Thoracic aorta (tissue), 2 donors: ENCODE results near the gene KIF14. TPM values are rescaled to one million over a fixed set of nuclear protein-coding genes. Genes with fewer than 3 reads are reported as not detected.
"Not testable (repeated sequence)": the region's sequence is repeated elsewhere in the genome, so short reads cannot be mapped to it uniquely, and the experiment has no call there.

Experiments used
- ATAC-seq: fragments of 150-250 bp; one replicate; pipeline ENCODE4 v1.8.0; 2017; ENCODE audit warnings: low read depth; ENCODE audit not compliant: insufficient number of reproducible peaks, low FRiP score
- DNase-seq: peaks from one replicate; pipeline ENCODE4 v3.0.0-alpha.2; 2020; ENCODE audit warnings: low spot score
- H3K27ac ChIP-seq, 2 donors: fragments of 200-600 bp; sonication (generic); 1 replicate in 1 of 2; 2 replicates in 1 of 2; pipeline ENCODE4 v1.5.1; 2016; ENCODE audit warnings: mild to moderate bottlenecking in 2 of 2, moderate library complexity in 2 of 2
- H3K27me3 ChIP-seq: fragments of 200-600 bp; sonication (generic); replicated peaks from 2 replicates; pipeline ENCODE4 v1.6.0; 2016; ENCODE audit warnings: mild to moderate bottlenecking; ENCODE audit not compliant: insufficient read depth
- H3K36me3 ChIP-seq: fragments of 200-600 bp; sonication (generic); one replicate; pipeline ENCODE4 v1.5.1; 2016
- H3K4me1 ChIP-seq, 2 donors: fragments of 200-600 bp; sonication (generic); 1 replicate in 1 of 2; 2 replicates in 1 of 2; pipeline versions ENCODE4 v1.5.1 to v1.6.0; 2016; ENCODE audit warnings: low read depth in 2 of 2, mild to moderate bottlenecking in 1 of 2; ENCODE audit not compliant: control insufficient read depth in 1 of 2
- H3K4me3 ChIP-seq: fragments of 200-600 bp; sonication (generic); 2 replicates; pipeline ENCODE4 v1.5.1; 2016; ENCODE audit warnings: mild to moderate bottlenecking
- H3K9me3 ChIP-seq: fragments of 200-600 bp; sonication (generic); 2 replicates; pipeline ENCODE4 v1.5.1; 2016
- CTCF ChIP-seq: fragments of 200-600 bp; sonication (generic); IDR thresholded peaks from one replicate; pipeline ENCODE4 v1.5.1; 2019; ENCODE audit warnings: antibody characterized with exemption
- total RNA-seq, 2 donors: library from RNA; depleted of rRNA; stranded (reverse); fragments of >200 nt; gene quantifications; one replicate each; pipeline versions ENCODE4 v1.1.0 to v1.2.3, GENCODE V29; 2016

The KIF14 gene
- total RNA-seq, 2 donors from 2014 or later, result under 0.01 to 1.3 TPM

- Histone ChIP-seq H3K9me3 (no peaks in the 10 kb centered on the region), H3K27me3 (no peaks in the 10 kb centered on the region), H3K27ac (no peak overlapping the region), H3K36me3 (no peaks in the 10 kb centered on the region), H3K4me3 (no peak overlapping the region), H3K4me1 (no peaks in the 10 kb centered on the region)
- TF ChIP-seq CTCF, result peak; percentile 53
- ATAC-seq, result peak; percentile 95
- no peak for DNase-seq
These were observed 61.6 kb downstream of the KIF14 start for GRCh38 chr1:200558866-200559459.

- Histone ChIP-seq H3K9me3 (no peaks in the 10 kb centered on the region), H3K4me1 (no peaks in the 10 kb centered on the region), H3K36me3 (no peaks in the 10 kb centered on the region), H3K27me3 (no peaks in the 10 kb centered on the region), H3K27ac (no peak overlapping the region), H3K4me3 (no peak overlapping the region)
- TF ChIP-seq CTCF, result no peak
- ATAC-seq (no peak), DNase-seq (no peak)
These were observed 64.5 kb downstream of the KIF14 start for GRCh38 chr1:200556002-200556401.

GRCh38 chr1:200552737-200553136 is 67.8 kb downstream of the KIF14 start:
- H3K27me3 ChIP-seq, H3K4me3 ChIP-seq, H3K9me3 ChIP-seq, H3K4me1 ChIP-seq, H3K36me3 ChIP-seq, H3K27ac ChIP-seq, DNase-seq, ATAC-seq: not testable (repeated sequence)

- H3K27me3 ChIP-seq, result no peaks in the 10 kb centered on the region
- ATAC-seq (no peak), DNase-seq (no peak)
- TF ChIP-seq CTCF, result no peak
- H3K4me3 ChIP-seq, result no peak overlapping the region
- H3K9me3 ChIP-seq, result no peaks in the 10 kb centered on the region
- no peak overlapping the region for H3K27ac ChIP-seq
- no peaks in the 10 kb centered on the region for H3K4me1 ChIP-seq
- H3K36me3 ChIP-seq, result no peaks in the 10 kb centered on the region
These were observed 70.2 kb downstream of the KIF14 start for GRCh38 chr1:200550367-200550766.

GRCh38 chr1:200547386-200547785 is 73.2 kb downstream of the KIF14 start:
- no peak for ATAC-seq
- TF ChIP-seq CTCF, result no peak
- no peak for DNase-seq
- Histone ChIP-seq H3K36me3 (no peaks in the 10 kb centered on the region), H3K27ac (no peak overlapping the region), H3K4me1 (no peaks in the 10 kb centered on the region), H3K4me3 (no peak overlapping the region), H3K27me3 (no peaks in the 10 kb centered on the region), H3K9me3 (no peaks in the 10 kb centered on the region)

- no peaks in the 10 kb centered on the region for H3K27me3 ChIP-seq
- DNase-seq, result no peak
- TF ChIP-seq CTCF, result no peak
- H3K4me1 ChIP-seq, result no peaks in the 10 kb centered on the region
- H3K36me3 ChIP-seq, result no peaks in the 10 kb centered on the region
- H3K9me3 ChIP-seq, result no peaks in the 10 kb centered on the region
- H3K27ac ChIP-seq, result no peak overlapping the region
- no peak for ATAC-seq
- H3K4me3 ChIP-seq, result no peak overlapping the region
These were observed 74.0 kb downstream of the KIF14 start for GRCh38 chr1:200546577-200546976.
